ENCODE data around the gene METTL25.

Gene METTL25

GRCh38 chr12:82358200-82359114 lies at the start of gene METTL25, which contains the start of gene CCDC59:
TSS of gene METTL25 (plus strand) at chr12:82358529. CDS start at chr12:82358566, 37 bp downstream.
TSS of gene CCDC59 (minus strand) at chr12:82358387. CDS start at chr12:82358376, 11 bp downstream.
- TF ChIP-seq CTCF (IDR thresholded peaks at IDR 0.05; ENCODE audit: extremely low read depth, missing control alignments): peak; percentile 69
- DNase-seq (ENCODE audit: low spot score): peak; percentile 91

- DNase-seq (ENCODE audit: low spot score): no peak
- TF ChIP-seq CTCF (IDR thresholded peaks at IDR 0.05; ENCODE audit: extremely low read depth, missing control alignments): no peak
These were observed 43.9 kb upstream of the METTL25 start for GRCh38 chr12:82314406-82314892.

GRCh38 chr12:82319276-82319675 lies 39.1 kb upstream of the METTL25 start:
- no peak for TF ChIP-seq CTCF (IDR thresholded peaks at IDR 0.05; ENCODE audit: extremely low read depth, missing control alignments)
- DNase-seq (ENCODE audit: low spot score): no peak

- no peak for DNase-seq (ENCODE audit: low spot score)
- TF ChIP-seq CTCF (IDR thresholded peaks at IDR 0.05; ENCODE audit: extremely low read depth, missing control alignments): no peak
These were observed 32.6 kb upstream of the METTL25 start for GRCh38 chr12:82325540-82326336.

GRCh38 chr12:82326905-82327503 lies 31.3 kb upstream of the METTL25 start:
- DNase-seq (ENCODE audit: low spot score): no peak
- TF ChIP-seq CTCF (IDR thresholded peaks at IDR 0.05; ENCODE audit: extremely low read depth, missing control alignments): no peak

- TF ChIP-seq CTCF (IDR thresholded peaks at IDR 0.05; ENCODE audit: extremely low read depth, missing control alignments): no peak
- no peak for DNase-seq (ENCODE audit: low spot score)
These were observed 30.5 kb upstream of the METTL25 start for GRCh38 chr12:82327861-82328260.
